Iris pigment epithelial cell (primary cell): ENCODE data around the gene PSME4.
A peak's percentile ranks its signal among the peaks of the same experiment; 100 is the strongest.
"Not testable (repeated sequence)": the region's sequence is repeated elsewhere in the genome, so short reads cannot be mapped to it uniquely, and the experiment has no call there.

Experiments
- DNase-seq: peaks from one replicate; pipeline ENCODE4 v3.0.0-alpha.2; 2011; ENCODE audit warnings: low read depth

The PSME4 gene

GRCh38 chr2:53961478-53962216, 9.1 kb downstream of the PSME4 start:
- not testable (repeated sequence) for DNase-seq

GRCh38 chr2:53960476-53960875, 10.3 kb downstream of the PSME4 start:
- DNase-seq, result no peak

GRCh38 chr2:53958443-53958842, 12.3 kb downstream of the PSME4 start:
- no peak for DNase-seq

GRCh38 chr2:53952519-53952918, 18.3 kb downstream of the PSME4 start:
- DNase-seq, result no peak

GRCh38 chr2:53949457-53949856, 21.3 kb downstream of the PSME4 start:
- DNase-seq, result no peak

- DNase-seq, result peak; percentile 10
Measured at GRCh38 chr2:53945538-53945937, 25.3 kb downstream of the PSME4 start.

GRCh38 chr2:53944542-53944941, 26.3 kb downstream of the PSME4 start:
- DNase-seq, result no peak

- no peak for DNase-seq
Measured at GRCh38 chr2:53942280-53942679, 28.5 kb downstream of the PSME4 start.

GRCh38 chr2:53941749-53942148, 29.0 kb downstream of the PSME4 start:
- DNase-seq, result no peak

GRCh38 chr2:53939656-53940055, 31.1 kb downstream of the PSME4 start:
- peak; percentile 75 for DNase-seq

GRCh38 chr2:53938904-53939303, 31.9 kb downstream of the PSME4 start:
- peak; percentile 47 for DNase-seq

- no peak for DNase-seq
Measured at GRCh38 chr2:53933329-53933728, 37.5 kb downstream of the PSME4 start.

GRCh38 chr2:53926321-53926720, 44.5 kb downstream of the PSME4 start:
- DNase-seq, result peak; percentile 13

- peak; percentile 90 for DNase-seq
Measured at GRCh38 chr2:53913721-53914120, 57.1 kb downstream of the PSME4 start.

- DNase-seq, result peak; percentile 39
Measured at GRCh38 chr2:53911434-53912189, 59.2 kb downstream of the PSME4 start.

- DNase-seq, result no peak
Measured at GRCh38 chr2:53907582-53907981, 63.2 kb downstream of the PSME4 start.

GRCh38 chr2:53905396-53905795, 65.4 kb downstream of the PSME4 start:
- no peak for DNase-seq

GRCh38 chr2:53903011-53903410, 67.8 kb downstream of the PSME4 start:
- DNase-seq, result no peak

- no peak for DNase-seq
Measured at GRCh38 chr2:53901192-53901591, 69.6 kb downstream of the PSME4 start.

- peak; percentile 74 for DNase-seq
Measured at GRCh38 chr2:53896864-53897263, 73.9 kb downstream of the PSME4 start.

GRCh38 chr2:53886406-53887280, 84.2 kb downstream of the PSME4 start:
- DNase-seq, result no peak

- DNase-seq, result no peak
Measured at GRCh38 chr2:53884883-53885282, 85.9 kb downstream of the PSME4 start.

GRCh38 chr2:53881986-53882385, 88.8 kb downstream of the PSME4 start:
- no peak for DNase-seq
